A549 (cell line): ENCODE measurements around the gene LMAN2L.

ENCODE experiments used
- CTCF ChIP-seq: fragments of >200 bp; sonication (Bioruptor Twin); formaldehyde crosslinking; IDR thresholded peaks from 3 replicates; pipeline ENCODE4 v1.5.1; 2016
- EP300 ChIP-seq, 2 experiments: fragments of >200 bp; sonication (Bioruptor Twin); formaldehyde crosslinking; IDR thresholded peaks; 2 replicates in 1 of 2; 3 replicates in 1 of 2; pipeline ENCODE4 v1.6.1; 2016 to 2017
- JUN ChIP-seq, 2 experiments: fragments of >200 bp; sonication (Bioruptor Twin); formaldehyde crosslinking; IDR thresholded peaks; 2 replicates in 1 of 2; 3 replicates in 1 of 2; pipeline ENCODE4 v1.6.1; 2016 to 2017
- POLR2A ChIP-seq: IDR thresholded peaks from 2 replicates; pipeline ENCODE4 v1.6.1; 2012; ENCODE audit warnings: mild to moderate bottlenecking, low read length
- RAD21 ChIP-seq, 2 experiments: fragments of >200 bp in 1 of 2; sonication (Bioruptor Twin) in 1 of 2; formaldehyde crosslinking in 1 of 2; IDR thresholded peaks in 1 of 2; conservative IDR thresholded peaks in 1 of 2; 2 replicates in 1 of 2; 3 replicates in 1 of 2; pipeline ENCODE4 v1.6.1; 2012 to 2018; ENCODE audit warnings: inconsistent platforms in 1 of 2
- REST ChIP-seq: fragments of 200-600 bp; sonication (generic); IDR thresholded peaks from 2 replicates; pipeline ENCODE4 v1.6.1; 2016; ENCODE audit warnings: antibody characterized with exemption, mild to moderate bottlenecking, moderate library complexity
- TF ChIP-seq, protein P1 (sequence below): fragments of 250-450 bp; sonication (Bioruptor Pico); IDR thresholded peaks from 2 replicates; pipeline ENCODE4 v1.5.0; 2021; ENCODE audit warnings: mild to moderate bottlenecking, moderate library complexity, borderline replicate concordance
- TF ChIP-seq, protein P2 (sequence below): fragments of 450-650 bp; IDR thresholded peaks from 2 replicates; pipeline ENCODE4 v1.6.1; 2014; ENCODE audit warnings: antibody characterized with exemption

- no peak for TF ChIP-seq POLR2A
- TF ChIP-seq CTCF: no peak
- TF ChIP-seq, protein P1, sequence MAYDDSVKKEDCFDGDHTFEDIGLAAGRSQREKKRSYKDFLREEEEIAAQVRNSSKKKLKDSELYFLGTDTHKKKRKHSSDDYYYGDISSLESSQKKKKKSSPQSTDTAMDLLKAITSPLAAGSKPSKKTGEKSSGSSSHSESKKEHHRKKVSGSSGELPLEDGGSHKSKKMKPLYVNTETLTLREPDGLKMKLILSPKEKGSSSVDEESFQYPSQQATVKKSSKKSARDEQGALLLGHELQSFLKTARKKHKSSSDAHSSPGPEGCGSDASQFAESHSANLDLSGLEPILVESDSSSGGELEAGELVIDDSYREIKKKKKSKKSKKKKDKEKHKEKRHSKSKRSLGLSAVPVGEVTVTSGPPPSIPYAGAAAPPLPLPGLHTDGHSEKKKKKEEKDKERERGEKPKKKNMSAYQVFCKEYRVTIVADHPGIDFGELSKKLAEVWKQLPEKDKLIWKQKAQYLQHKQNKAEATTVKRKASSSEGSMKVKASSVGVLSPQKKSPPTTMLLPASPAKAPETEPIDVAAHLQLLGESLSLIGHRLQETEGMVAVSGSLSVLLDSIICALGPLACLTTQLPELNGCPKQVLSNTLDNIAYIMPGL (CRISPR knock-in tag): no peak
- no peak for TF ChIP-seq JUN (IDR thresholded peaks at IDR 0.05)
- TF ChIP-seq RAD21 (conservative IDR thresholded peaks at IDR 0.05 in 1 of 2, IDR thresholded peaks at IDR 0.05 in 1 of 2): no peak
- no peak for TF ChIP-seq EP300 (IDR thresholded peaks at IDR 0.05)
- TF ChIP-seq, protein P2, sequence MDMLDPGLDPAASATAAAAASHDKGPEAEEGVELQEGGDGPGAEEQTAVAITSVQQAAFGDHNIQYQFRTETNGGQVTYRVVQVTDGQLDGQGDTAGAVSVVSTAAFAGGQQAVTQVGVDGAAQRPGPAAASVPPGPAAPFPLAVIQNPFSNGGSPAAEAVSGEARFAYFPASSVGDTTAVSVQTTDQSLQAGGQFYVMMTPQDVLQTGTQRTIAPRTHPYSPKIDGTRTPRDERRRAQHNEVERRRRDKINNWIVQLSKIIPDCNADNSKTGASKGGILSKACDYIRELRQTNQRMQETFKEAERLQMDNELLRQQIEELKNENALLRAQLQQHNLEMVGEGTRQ: no peak
- TF ChIP-seq REST: no peak
Observed at GRCh38 chr2:96729748-96730147, 10.1 kb downstream of the LMAN2L start.
